ENCODE results near the gene G6PC3. TPM values are rescaled to one million over a fixed set of nuclear protein-coding genes. Genes with fewer than 3 reads are reported as not detected.
A peak's percentile ranks its signal among the peaks of the same experiment; 100 is the strongest.

G6PC3 gene
- total and polyA plus RNA-seq, 2 of the 4 experiments (the other 2 are of a cell fraction) = 20.4 to 107 TPM

- no TSS peak for BruUV-seq (replicated peaks)
- ChIA-PET CTCF (interaction anchor here (0.7 to 1.5 kb wide), 2 partner anchors 72 to 125 kb away, joined by 4 to 10 read pairs; no protein-coding TSS in a partner anchor), POLR2A (ENCODE audit: unreplicated experiment) (interaction anchor here (0.6 kb wide), 1 partner anchor 35 kb away, joined by 3 read pairs; no protein-coding TSS in a partner anchor)
- Histone ChIP-seq H3K9me1 (ENCODE audit: insufficient read depth, low read length) (no peaks in the 10 kb centered on the region), H3K14ac (replicated peaks; ENCODE audit: low read depth, low read length) (no peak overlapping the region), H3K18ac (ENCODE audit: low read depth, low read length) (no peak overlapping the region), H4K20me1 (ENCODE audit: insufficient read depth, low read length) (peaks cover 69% of the 10 kb centered on the region), H2AK9ac (replicated peaks; ENCODE audit: low read depth, low read length, poor library complexity) (no peak overlapping the region), H2BK15ac (ENCODE audit: low read depth, low read length) (no peak overlapping the region), H2BK5ac (ENCODE audit: low read depth, low read length, poor library complexity, severe bottlenecking) (no peak overlapping the region), H3K79me1 (ENCODE audit: low read depth in 1 of 2, low read length in 2 of 2) (peaks cover 15 to 70% of the 10 kb centered on the region in 2 experiments), H3K9ac (ENCODE audit: low read depth, low read length) (no peak overlapping the region; the same call in 1 of the 2 replicates), H3K27ac (ENCODE audit: insufficient read depth, low read length) (peak overlapping the region; percentile 57; the same call in 1 of the 2 replicates), H3K56ac (ENCODE audit: extremely low read depth, insufficient read depth, low read length) (no peak overlapping the region), H3K4me2 (ENCODE audit: low read depth, low read length) (no peak overlapping the region; the same call in 1 of the 2 replicates), H2BK120ac (ENCODE audit: low read depth, low read length) (no peak overlapping the region), H3K27me3 (ENCODE audit: control insufficient read depth, insufficient read depth, low read length) (no peaks in the 10 kb centered on the region), H4K5ac (ENCODE audit: low read depth, low read length) (no peak overlapping the region), H4K8ac (ENCODE audit: low read depth in 2 of 2, low read length in 2 of 2) (peak overlapping the region in 1 of 2 experiments; percentile 3; a peak in 1 of 4 replicates), H2AK5ac (ENCODE audit: low read depth, low read length) (no peak overlapping the region), H3K23ac (ENCODE audit: low read depth, low read length) (no peak overlapping the region; the same call in 1 of the 2 replicates), H3K36me3 (ENCODE audit: control insufficient read depth, insufficient read depth, low read length) (peaks cover 16% of the 10 kb centered on the region), H3K4me3 (ENCODE audit: insufficient read depth, low read depth, low read length) (no peak overlapping the region), H3K4ac (ENCODE audit: low read depth, low read length) (no peak overlapping the region), H4K91ac (ENCODE audit: insufficient read depth, low read depth, low read length) (no peak overlapping the region), H2AFZ (replicated peaks; ENCODE audit: low read length, poor library complexity) (no peak overlapping the region), H3K4me1 (ENCODE audit: control insufficient read depth, insufficient read depth, low read length) (peaks cover 12% of the 10 kb centered on the region), H3K9me3 (ENCODE audit: control insufficient read depth, insufficient read depth, low read length) (no peaks in the 10 kb centered on the region), H2BK20ac (ENCODE audit: low read depth, low read length) (no peak overlapping the region)
- DNase-seq (peak; percentile 63), ATAC-seq (ENCODE audit: low read depth) (peak; percentile 62)
- dilution Hi-C loops (cut with HindIII; ENCODE audit: low sequenced_read_pairs, unreplicated experiment) (no loop called here), intact Hi-C loops (cut with micrococcal nuclease) (loop anchor here (10.0 kb wide), 1 partner anchor 122 kb away; no protein-coding TSS in a partner anchor), in situ Hi-C loops (cut with MboI; ENCODE audit: low sequenced_read_pairs) (no loop called here)
- WGBS, 2 experiments (ENCODE audit: extremely low coverage in 2 of 2, insufficient read length in 1 of 2) = no CpG with 5 or more reads among the region's 4 CpGs
- TF ChIP-seq USF2 (IDR thresholded peaks at IDR 0.05; ENCODE audit: low read depth, low read length) = no peak
- peak; percentile 76 for TF ChIP-seq CEBPB (IDR thresholded peaks at IDR 0.05; ENCODE audit: low read depth, low read length)
These were observed 27.3 kb upstream of the G6PC3 start for GRCh38 chr17:44043272-44043696.

Measured in IMR-90 (cell line).